NCI-H82 treated with DMSO at 0.1 percent for 48 hours (cell line): ENCODE measurements around the gene BLOC1S1.

Experiments used
- DNase-seq: peaks from one replicate; lab custom pipeline; 2025; ENCODE audit not compliant: unreplicated experiment; lab: John Stamatoyannopoulos, UW

Gene BLOC1S1

GRCh38 chr12:55694188-55694515 is 21.7 kb upstream of the BLOC1S1 start:
- DNase-seq, result no peak

GRCh38 chr12:55694651-55695050 is 21.2 kb upstream of the BLOC1S1 start:
- no peak for DNase-seq

GRCh38 chr12:55695349-55695748 is 20.5 kb upstream of the BLOC1S1 start:
- no peak for DNase-seq

GRCh38 chr12:55696141-55696540 is 19.7 kb upstream of the BLOC1S1 start:
- DNase-seq, result no peak

GRCh38 chr12:55696796-55697462 is 18.9 kb upstream of the BLOC1S1 start:
- no peak for DNase-seq

GRCh38 chr12:55697686-55698085 is 18.2 kb upstream of the BLOC1S1 start:
- DNase-seq, result no peak

GRCh38 chr12:55698241-55698955 is 17.4 kb upstream of the BLOC1S1 start:
- no peak for DNase-seq

- no peak for DNase-seq
Measured at GRCh38 chr12:55698965-55699364, 16.9 kb upstream of the BLOC1S1 start.

- no peak for DNase-seq
Measured at GRCh38 chr12:55699471-55700055, 16.3 kb upstream of the BLOC1S1 start.

- no peak for DNase-seq
Measured at GRCh38 chr12:55700255-55701018, 15.4 kb upstream of the BLOC1S1 start.

- no peak for DNase-seq
Measured at GRCh38 chr12:55702861-55703260, 13.0 kb upstream of the BLOC1S1 start.

- no peak for DNase-seq
Measured at GRCh38 chr12:55703288-55703687, 12.6 kb upstream of the BLOC1S1 start.

- DNase-seq, result no peak
Measured at GRCh38 chr12:55703901-55704761, 11.7 kb upstream of the BLOC1S1 start.

- DNase-seq, result no peak
Measured at GRCh38 chr12:55704824-55705718, 10.8 kb upstream of the BLOC1S1 start.

- DNase-seq, result no peak
Measured at GRCh38 chr12:55705782-55706402, 10.0 kb upstream of the BLOC1S1 start.

- DNase-seq, result no peak
Measured at GRCh38 chr12:55706568-55707218, 9.2 kb upstream of the BLOC1S1 start.

GRCh38 chr12:55707219-55707671 is 8.6 kb upstream of the BLOC1S1 start:
- no peak for DNase-seq

- DNase-seq, result peak; percentile 22
Measured at GRCh38 chr12:55707841-55708694, 7.8 kb upstream of the BLOC1S1 start, which contains the start of gene ITGA7. Gene ITGA7 (minus strand): TSS chr12:55707904. CDS start chr12:55707682, 222 bp downstream.
